Articular chondrocyte of knee joint (primary cell): ENCODE data around the gene ST6GALNAC2. TPM values are rescaled to one million over a fixed set of nuclear protein-coding genes. Genes with fewer than 3 reads are reported as not detected.

Experiments used
- small RNA-seq: library from RNA; depleted of rRNA; stranded (forward); fragments of <200 nt; gene quantifications from one replicate; pipeline ENCODE3, GENCODE V24; 2012
- total RNA-seq: library from RNA; depleted of rRNA; stranded (reverse); fragments of >200 nt; gene quantifications from 2 replicates; pipeline ENCODE4 v1.2.3, GENCODE V29; 2012

Gene ST6GALNAC2
- total RNA-seq = 0.78 and 1.4 TPM in 2 replicates

GRCh38 chr17:76585649-76586593 lies at the start of gene ST6GALNAC2:
Gene ST6GALNAC2, minus strand, starts transcription at chr17:76585860. Its CDS starts 52 bp downstream, at chr17:76585808.

GRCh38 chr17:76539631-76540271 lies 45.9 kb downstream of the ST6GALNAC2 start, which contains the start of gene PRCD:
Gene PRCD, plus strand, starts transcription at chr17:76540044. Its CDS starts 98 bp downstream, at chr17:76540142.

GRCh38 chr17:76537578-76538280 lies 47.9 kb downstream of the ST6GALNAC2 start, which contains the start of gene CYGB:
Gene CYGB, minus strand, starts transcription at chr17:76537709. Its CDS starts 167 bp downstream, at chr17:76537542.

Small RNAs within 50 kb of the gene (small RNA-seq; reads per million reads assigned to genes)
- not detected for gene AC015802.2
- gene SNORD1A = not detected
- gene SNORD1B = 1,176 reads per million, percentile 99 among the genes with 10 or more reads in this experiment

Other genes with a start within 250 kb of the ST6GALNAC2 start
- gene PRPSAP1, start 231.9 kb downstream of the ST6GALNAC2 start, total RNA-seq = 43.2 and 60.4 TPM in 2 replicates
- 18.1 and 32.8 TPM in 2 replicates for gene SPHK1, start 201.3 kb downstream of the ST6GALNAC2 start, total RNA-seq
- gene UBE2O, start 132.7 kb downstream of the ST6GALNAC2 start, total RNA-seq = 20.6 and 24.2 TPM in 2 replicates
- not detected in 2 replicates for gene AANAT, start 118.3 kb downstream of the ST6GALNAC2 start, total RNA-seq
- gene RHBDF2, start 84.4 kb downstream of the ST6GALNAC2 start, total RNA-seq = 5.9 and 6.5 TPM in 2 replicates
- 10.7 and 12.6 TPM in 2 replicates for gene CYGB, start 48.2 kb downstream of the ST6GALNAC2 start, total RNA-seq
- 1.6 and 3.0 TPM in 2 replicates for gene PRCD, start 45.8 kb downstream of the ST6GALNAC2 start, total RNA-seq
- not detected in 2 replicates for gene ST6GALNAC1, start 57.9 kb upstream of the ST6GALNAC2 start, total RNA-seq
- gene MXRA7, start 125.1 kb upstream of the ST6GALNAC2 start, total RNA-seq = 280 and 305 TPM in 2 replicates
- 13.4 and 13.5 TPM in 2 replicates for gene JMJD6, start 140.7 kb upstream of the ST6GALNAC2 start, total RNA-seq
- gene METTL23, start 141.0 kb upstream of the ST6GALNAC2 start, total RNA-seq = 18.7 and 20.1 TPM in 2 replicates
- gene SRSF2, start 151.5 kb upstream of the ST6GALNAC2 start, total RNA-seq = 98.6 and 126 TPM in 2 replicates
- gene MFSD11, start 152.3 kb upstream of the ST6GALNAC2 start, total RNA-seq = 40.6 and 42.6 TPM in 2 replicates